Caco-2 (cell line): Measurements from ENCODE around the gene ENOX1. TPM values are rescaled to one million over a fixed set of nuclear protein-coding genes. Genes with fewer than 3 reads are reported as not detected.

ENCODE experiments used
- BruUV-seq: library from RNA; stranded (reverse); fragments of 400-500 nt; replicated peaks from 2 replicates; lab custom pipeline; 2021; lab: Mats Ljungman, UMichigan
- CTCF ChIA-PET: fragments of 300-600 bp; sonication (Branson Sonifier 250); formaldehyde crosslinking; loops from one replicate; lab custom pipeline; 2022; ENCODE audit warnings: antibody characterized with exemption; lab: Charles Lee
- POLR2A ChIA-PET: fragments of 300-600 bp; sonication (Branson Sonifier 250); formaldehyde crosslinking; loops from one replicate; lab custom pipeline; 2022; ENCODE audit warnings: antibody characterized with exemption; lab: Charles Lee
- DNase-seq, 2 experiments: peaks; one replicate each; pipeline versions ENCODE4 v3.0.0 to v3.0.0-alpha.2; 2020 to 2022
- H3K27me3 ChIP-seq: replicated peaks from 2 replicates; pipeline ENCODE4 v1.6.0; 2011; ENCODE audit warnings: low read length; ENCODE audit not compliant: control insufficient read depth, insufficient read depth
- H3K36me3 ChIP-seq: 2 replicates; pipeline ENCODE4 v1.5.1; 2011; ENCODE audit warnings: low read length; ENCODE audit not compliant: control insufficient read depth, insufficient read depth
- H3K4me1 ChIP-seq: fragments of 250-450 bp; sonication (Bioruptor Pico); 2 replicates; pipeline ENCODE4 v1.5.1; 2020; ENCODE audit warnings: mild to moderate bottlenecking
- H3K4me3 ChIP-seq: 2 replicates; pipeline ENCODE4 v1.5.1; 2011; ENCODE audit warnings: low read depth, mild to moderate bottlenecking, control low read depth, low read length
- H3K9me3 ChIP-seq: fragments of 250-450 bp; sonication (Bioruptor Pico); 2 replicates; pipeline ENCODE4 v1.5.1; 2020; ENCODE audit warnings: mild to moderate bottlenecking, moderate library complexity
- H3K27ac Mint-ChIP-seq: one replicate; pipeline ENCODE4 v1.8.0; 2022; ENCODE audit warnings: mixed read lengths; ENCODE audit not compliant: unreplicated experiment
- H3K27me3 Mint-ChIP-seq: one replicate; pipeline ENCODE4 v1.8.0; 2022; ENCODE audit warnings: mixed read lengths; ENCODE audit not compliant: insufficient read depth, unreplicated experiment
- H3K36me3 Mint-ChIP-seq: one replicate; pipeline ENCODE4 v1.8.0; 2022; ENCODE audit warnings: mild to moderate bottlenecking, mixed read lengths; ENCODE audit not compliant: insufficient read depth, unreplicated experiment
- H3K4me1 Mint-ChIP-seq: one replicate; pipeline ENCODE4 v1.8.0; 2022; ENCODE audit warnings: low read depth, mixed read lengths; ENCODE audit not compliant: unreplicated experiment
- H3K4me3 Mint-ChIP-seq: one replicate; pipeline ENCODE4 v1.8.0; 2022; ENCODE audit warnings: mild to moderate bottlenecking, moderate library complexity, mixed read lengths; ENCODE audit not compliant: unreplicated experiment
- H3K9me3 Mint-ChIP-seq: one replicate; pipeline ENCODE4 v1.8.0; 2022; ENCODE audit warnings: mixed read lengths; ENCODE audit not compliant: unreplicated experiment
- CTCF ChIP-seq, 2 experiments: fragments of 200-600 bp in 1 of 2; IDR thresholded peaks; 1 replicate in 1 of 2; 2 replicates in 1 of 2; pipeline versions ENCODE4 v1.5.1 to v1.8.0; 2011 to 2022; ENCODE audit warnings: antibody characterized with exemption in 1 of 2, control low read depth in 1 of 2, inconsistent platforms in 1 of 2, low read depth in 1 of 2, low read length in 1 of 2, mild to moderate bottlenecking in 1 of 2, moderate library complexity in 1 of 2; ENCODE audit not compliant: insufficient read depth in 1 of 2, severe bottlenecking in 1 of 2, unreplicated experiment in 1 of 2
- intact Hi-C: fragments of 100-400 bp; cut with micrococcal nuclease; formaldehyde crosslinking; loops from one replicate; pipeline ENCODE4 v1.10.0; 2022; ENCODE audit not compliant: unreplicated experiment
- total RNA-seq: library from RNA; stranded (reverse); gene quantifications from 2 replicates; pipeline ENCODE4 v1.2.3, GENCODE V29; 2022

ENOX1 gene
- total RNA-seq, 1 experiment from 2014 or later: 9.1 TPM

- Mint-ChIP-seq H3K4me3 (no peak overlapping the region), H3K9me3 (no peaks in the 10 kb centered on the region), H3K27ac (no peak overlapping the region), H3K27me3 (no peaks in the 10 kb centered on the region), H3K4me1 (no peaks in the 10 kb centered on the region), H3K36me3 (no peaks in the 10 kb centered on the region)
- intact Hi-C loops: no loop called here
- CTCF ChIA-PET: no interaction called here
- no TSS peak for BruUV-seq
- POLR2A ChIA-PET: no interaction called here
- no peaks in the 10 kb centered on the region for H3K27me3 ChIP-seq
- H3K4me3 ChIP-seq: no peak overlapping the region
- TF ChIP-seq CTCF (IDR thresholded peaks at IDR 0.05; ENCODE audit: insufficient read depth in 1 of 2, low read depth in 1 of 2, low read length in 1 of 2, severe bottlenecking in 1 of 2, unreplicated experiment in 1 of 2): no peak
- no peaks in the 10 kb centered on the region for H3K4me1 ChIP-seq
- no peaks in the 10 kb centered on the region for H3K36me3 ChIP-seq
- no peak for DNase-seq
- H3K9me3 ChIP-seq: no peaks in the 10 kb centered on the region
Observed at GRCh38 chr13:43251961-43252360, 534.8 kb downstream of the ENOX1 start.

GRCh38 chr13:43246382-43246781 lies 540.4 kb downstream of the ENOX1 start:
- Histone ChIP-seq H3K27me3 (no peaks in the 10 kb centered on the region), H3K36me3 (no peaks in the 10 kb centered on the region), H3K9me3 (no peaks in the 10 kb centered on the region), H3K4me1 (no peaks in the 10 kb centered on the region), H3K4me3 (no peak overlapping the region)
- BruUV-seq: no TSS peak
- POLR2A ChIA-PET: no interaction called here
- Mint-ChIP-seq H3K4me1 (no peaks in the 10 kb centered on the region), H3K27me3 (no peaks in the 10 kb centered on the region), H3K36me3 (no peaks in the 10 kb centered on the region), H3K27ac (no peak overlapping the region), H3K4me3 (no peak overlapping the region), H3K9me3 (no peaks in the 10 kb centered on the region)
- CTCF ChIA-PET: no interaction called here
- no peak for DNase-seq
- intact Hi-C loops: no loop called here
- TF ChIP-seq CTCF (IDR thresholded peaks at IDR 0.05; ENCODE audit: insufficient read depth in 1 of 2, low read depth in 1 of 2, low read length in 1 of 2, severe bottlenecking in 1 of 2, unreplicated experiment in 1 of 2): no peak

- H3K4me1 ChIP-seq: no peaks in the 10 kb centered on the region
- CTCF ChIA-PET: no interaction called here
Observed at GRCh38 chr13:43245374-43245964, 541.3 kb downstream of the ENOX1 start.

More at GRCh38 chr13:43245374-43245964, 541.3 kb downstream of the ENOX1 start:
- no peaks in the 10 kb centered on the region for H3K4me1 Mint-ChIP-seq
- POLR2A ChIA-PET: no interaction called here
- H3K9me3 Mint-ChIP-seq: no peaks in the 10 kb centered on the region
- BruUV-seq: no TSS peak
- intact Hi-C loops: no loop called here
- Histone ChIP-seq H3K4me3 (no peak overlapping the region), H3K27me3 (no peaks in the 10 kb centered on the region), H3K36me3 (no peaks in the 10 kb centered on the region), H3K9me3 (no peaks in the 10 kb centered on the region)
- H3K36me3 Mint-ChIP-seq: no peaks in the 10 kb centered on the region
- no peak for TF ChIP-seq CTCF (IDR thresholded peaks at IDR 0.05; ENCODE audit: insufficient read depth in 1 of 2, low read depth in 1 of 2, low read length in 1 of 2, severe bottlenecking in 1 of 2, unreplicated experiment in 1 of 2)
- H3K4me3 Mint-ChIP-seq: no peak overlapping the region
- no peak overlapping the region for H3K27ac Mint-ChIP-seq
- H3K27me3 Mint-ChIP-seq: no peaks in the 10 kb centered on the region
- no peak for DNase-seq
